Measurements from ENCODE around the gene AIPL1. TPM values are rescaled to one million over a fixed set of nuclear protein-coding genes. Genes with fewer than 3 reads are reported as not detected.

Gene AIPL1
- total RNA-seq, 1 experiment from 2014 or later: not detected

GRCh38 chr17:6415616-6416015 is 19.3 kb downstream of the AIPL1 start:
- no peaks in the 10 kb centered on the region for H4K20me1 ChIP-seq (ENCODE audit: insufficient read depth)
- ChIA-PET RAD21 (ENCODE audit: low non-redundant PET in 1 of 2, low total read pairs in 2 of 2, uncharacterized antibody in 2 of 2, unreplicated experiment in 2 of 2) (no interaction called here), POLR2A (no interaction called here), CTCF (no interaction called here)
- H3K9me2 ChIP-seq (ENCODE audit: insufficient read depth): no peaks in the 10 kb centered on the region
- no peak overlapping the region for H3K4me2 ChIP-seq (ENCODE audit: low read length)
- no peaks in the 10 kb centered on the region for H3K36me3 ChIP-seq (ENCODE audit: control insufficient read depth in 1 of 2, insufficient read depth in 2 of 2, low read length in 2 of 2)
- H3K79me2 ChIP-seq (ENCODE audit: insufficient read depth, low read length): no peaks in the 10 kb centered on the region
- no peak overlapping the region for H3K9ac ChIP-seq (ENCODE audit: low read length)
- BruUV-seq (replicated peaks): no TSS peak
- H3K27ac ChIP-seq (ENCODE audit: low read depth, low read length): no peak overlapping the region
- ATAC-seq (no peak), DNase-seq (ENCODE audit: low read depth, low spot score) (no peak)
- no peaks in the 10 kb centered on the region for H3K9me3 ChIP-seq (ENCODE audit: control insufficient read depth in 1 of 2, insufficient read depth in 1 of 2, low read depth in 1 of 2, low read length in 2 of 2)
- intact Hi-C loops (cut with micrococcal nuclease): no loop called here
- peaks cover 29% of the 10 kb centered on the region for H3K27me3 ChIP-seq (ENCODE audit: insufficient read depth, low read length)
- H3K4me3 ChIP-seq (replicated peaks in 1 of 2; ENCODE audit: low read depth in 1 of 2, low read length in 2 of 2): no peak overlapping the region
- no peak overlapping the region for H2AFZ ChIP-seq (ENCODE audit: low read depth, low read length, poor library complexity, severe bottlenecking)
- no peaks in the 10 kb centered on the region; a peak in 1 of 4 replicates for H3K4me1 ChIP-seq (ENCODE audit: control insufficient read depth in 1 of 2, insufficient read depth in 2 of 2, low read length in 2 of 2)
- TF ChIP-seq ZNF274 (IDR thresholded peaks at IDR 0.05; ENCODE audit: low read depth, low read length) (no peak), CTCF (IDR thresholded peaks at IDR 0.05 in 2 of 3, conservative IDR thresholded peaks at IDR 0.05 in 1 of 3; ENCODE audit: borderline replicate concordance in 1 of 3, insufficient read depth in 1 of 3, low read depth in 2 of 3, low read length in 2 of 3) (no peak), YY1 (IDR thresholded peaks at IDR 0.05; ENCODE audit: extremely low read depth, insufficient replicate concordance, low read depth, low read length) (no peak), SP1 (IDR thresholded peaks at IDR 0.05; ENCODE audit: low read depth) (no peak), FOSL1 (IDR thresholded peaks at IDR 0.05; ENCODE audit: low read depth) (no peak), SIN3A (IDR thresholded peaks at IDR 0.05; ENCODE audit: low read depth) (no peak), CEBPB (IDR thresholded peaks at IDR 0.05; ENCODE audit: low read depth) (no peak), RAD21 (IDR thresholded peaks at IDR 0.05; ENCODE audit: low read depth) (no peak), JUND (IDR thresholded peaks at IDR 0.05) (no peak), REST (IDR thresholded peaks at IDR 0.05; ENCODE audit: low read depth) (no peak), EZH2phosphoT487 (IDR thresholded peaks at IDR 0.05; ENCODE audit: borderline replicate concordance) (no peak), ZBTB33 (IDR thresholded peaks at IDR 0.05; ENCODE audit: extremely low read depth, insufficient replicate concordance, low read length) (no peak)
